ENCODE data around the gene CCDC50.

DNA sequence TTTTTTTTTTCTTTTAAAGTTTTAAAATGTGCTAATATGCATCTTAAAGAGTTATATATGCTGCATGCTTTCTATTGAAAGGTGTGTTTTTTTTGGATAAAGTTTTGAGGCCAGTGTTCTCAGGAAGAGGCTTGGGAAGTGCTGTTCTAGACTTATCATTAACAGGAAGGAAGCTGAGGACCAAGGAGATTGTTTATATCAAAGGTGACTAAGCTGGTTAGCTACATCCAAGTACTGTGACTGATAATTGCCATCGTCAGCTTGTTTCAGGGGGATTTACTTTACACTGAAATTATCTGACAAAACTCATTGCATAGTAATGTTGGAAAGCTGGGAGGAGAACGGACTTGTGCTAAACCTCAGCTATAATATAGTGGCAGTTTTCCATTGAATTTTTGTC is 37.5 kb downstream of the CCDC50 start:
- TF ChIP-seq, protein P1, sequence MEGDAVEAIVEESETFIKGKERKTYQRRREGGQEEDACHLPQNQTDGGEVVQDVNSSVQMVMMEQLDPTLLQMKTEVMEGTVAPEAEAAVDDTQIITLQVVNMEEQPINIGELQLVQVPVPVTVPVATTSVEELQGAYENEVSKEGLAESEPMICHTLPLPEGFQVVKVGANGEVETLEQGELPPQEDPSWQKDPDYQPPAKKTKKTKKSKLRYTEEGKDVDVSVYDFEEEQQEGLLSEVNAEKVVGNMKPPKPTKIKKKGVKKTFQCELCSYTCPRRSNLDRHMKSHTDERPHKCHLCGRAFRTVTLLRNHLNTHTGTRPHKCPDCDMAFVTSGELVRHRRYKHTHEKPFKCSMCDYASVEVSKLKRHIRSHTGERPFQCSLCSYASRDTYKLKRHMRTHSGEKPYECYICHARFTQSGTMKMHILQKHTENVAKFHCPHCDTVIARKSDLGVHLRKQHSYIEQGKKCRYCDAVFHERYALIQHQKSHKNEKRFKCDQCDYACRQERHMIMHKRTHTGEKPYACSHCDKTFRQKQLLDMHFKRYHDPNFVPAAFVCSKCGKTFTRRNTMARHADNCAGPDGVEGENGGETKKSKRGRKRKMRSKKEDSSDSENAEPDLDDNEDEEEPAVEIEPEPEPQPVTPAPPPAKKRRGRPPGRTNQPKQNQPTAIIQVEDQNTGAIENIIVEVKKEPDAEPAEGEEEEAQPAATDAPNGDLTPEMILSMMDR (conservative IDR thresholded peaks at IDR 0.05), result no peak
- no peak for TF ChIP-seq ZFX (IDR thresholded peaks at IDR 0.05)

Measured in C4-2B (cell line).